Measurements from ENCODE around the gene TRAF3IP1. TPM values are rescaled to one million over a fixed set of nuclear protein-coding genes. Genes with fewer than 3 reads are reported as not detected.
"Not testable (repeated sequence)": the region's sequence is repeated elsewhere in the genome, so short reads cannot be mapped to it uniquely, and the experiment has no call there.

Gene TRAF3IP1
- total and polyA plus RNA-seq, 2 donors (not counting 1 experiment from before 2014, with no cell fraction given), result 3.9 to 9.2 TPM

GRCh38 chr2:238441262-238442114, 121.2 kb downstream of the TRAF3IP1 start:
- peaks cover 12% of the 10 kb centered on the region for H3K4me1 ChIP-seq (ENCODE audit: control insufficient read depth, extremely low read depth, insufficient read depth, low read length)
- no peaks in the 10 kb centered on the region for H3K9me3 ChIP-seq (ENCODE audit: control insufficient read depth, insufficient read depth, low read depth, low read length)
- H3K4me3 ChIP-seq (replicated peaks in 1 of 4; ENCODE audit: control extremely low read depth in 1 of 4, insufficient read depth in 1 of 4, low read depth in 3 of 4, low read length in 4 of 4), result no peak overlapping the region
- H3K79me2 ChIP-seq (ENCODE audit: control insufficient read depth, insufficient read depth, low read length), result peaks cover 76% of the 10 kb centered on the region
- DNase-seq (ENCODE audit: low read depth in 2 of 2), result peak in 1 of 2 donors; percentile 44
- H4K20me1 ChIP-seq (ENCODE audit: control insufficient read depth, extremely low read depth, insufficient read depth, low read length), result no peaks in the 10 kb centered on the region
- peak overlapping the region; percentile 46 for H3K4me2 ChIP-seq (ENCODE audit: extremely low read depth, insufficient read depth, low read length)
- no peaks in the 10 kb centered on the region for H3K27me3 ChIP-seq (ENCODE audit: control insufficient read depth, insufficient read depth, low read length)
- H3K36me3 ChIP-seq (ENCODE audit: control insufficient read depth, insufficient read depth, low read length), result peaks cover 14% of the 10 kb centered on the region
- no peak overlapping the region for H2AFZ ChIP-seq (ENCODE audit: low read length)
- peak overlapping the region; percentile 51 for H3K27ac ChIP-seq (ENCODE audit: insufficient read depth, low read length)
- TF ChIP-seq CTCF (conservative IDR thresholded peaks at IDR 0.05 in 1 of 2, IDR thresholded peaks at IDR 0.05 in 1 of 2; ENCODE audit: low read depth in 1 of 2, low read length in 2 of 2) (no peak), EZH2 (IDR thresholded peaks at IDR 0.05; ENCODE audit: low read length, missing control alignments) (no peak)
- H3K9ac ChIP-seq (ENCODE audit: insufficient read depth, low read length), result no peak overlapping the region

- not testable (repeated sequence) for H2AFZ ChIP-seq (ENCODE audit: low read length); H3K27me3 ChIP-seq (ENCODE audit: control insufficient read depth, insufficient read depth, low read length); H3K27ac ChIP-seq (ENCODE audit: insufficient read depth, low read length); H3K9ac ChIP-seq (ENCODE audit: insufficient read depth, low read length); H3K4me2 ChIP-seq (ENCODE audit: extremely low read depth, insufficient read depth, low read length); H4K20me1 ChIP-seq (ENCODE audit: control insufficient read depth, extremely low read depth, insufficient read depth, low read length); H3K9me3 ChIP-seq (ENCODE audit: control insufficient read depth, insufficient read depth, low read depth, low read length); H3K4me3 ChIP-seq (replicated peaks in 1 of 4; ENCODE audit: control extremely low read depth in 1 of 4, insufficient read depth in 1 of 4, low read depth in 3 of 4, low read length in 4 of 4); DNase-seq (ENCODE audit: low read depth in 2 of 2)
- Histone ChIP-seq H3K4me1 (ENCODE audit: control insufficient read depth, extremely low read depth, insufficient read depth, low read length) (peaks cover 12% of the 10 kb centered on the region), H3K79me2 (ENCODE audit: control insufficient read depth, insufficient read depth, low read length) (peaks cover 81% of the 10 kb centered on the region), H3K36me3 (ENCODE audit: control insufficient read depth, insufficient read depth, low read length) (peaks cover 14% of the 10 kb centered on the region)
These were observed 121.9 kb downstream of the TRAF3IP1 start for GRCh38 chr2:238442257-238442656.

GRCh38 chr2:238444242-238444641, 123.9 kb downstream of the TRAF3IP1 start:
- Histone ChIP-seq H3K79me2 (ENCODE audit: control insufficient read depth, insufficient read depth, low read length) (peaks cover 82% of the 10 kb centered on the region), H3K36me3 (ENCODE audit: control insufficient read depth, insufficient read depth, low read length) (peaks cover 16% of the 10 kb centered on the region), H3K9me3 (ENCODE audit: control insufficient read depth, insufficient read depth, low read depth, low read length) (no peaks in the 10 kb centered on the region), H4K20me1 (ENCODE audit: control insufficient read depth, extremely low read depth, insufficient read depth, low read length) (no peaks in the 10 kb centered on the region), H3K4me1 (ENCODE audit: control insufficient read depth, extremely low read depth, insufficient read depth, low read length) (peaks cover 14% of the 10 kb centered on the region), H2AFZ (ENCODE audit: low read length) (no peak overlapping the region), H3K4me2 (ENCODE audit: extremely low read depth, insufficient read depth, low read length) (no peak overlapping the region), H3K27me3 (ENCODE audit: control insufficient read depth, insufficient read depth, low read length) (no peaks in the 10 kb centered on the region), H3K27ac (ENCODE audit: insufficient read depth, low read length) (no peak overlapping the region), H3K4me3 (replicated peaks in 1 of 4; ENCODE audit: control extremely low read depth in 1 of 4, insufficient read depth in 1 of 4, low read depth in 3 of 4, low read length in 4 of 4) (no peak overlapping the region), H3K9ac (ENCODE audit: insufficient read depth, low read length) (no peak overlapping the region)
- no peak for TF ChIP-seq EZH2 (IDR thresholded peaks at IDR 0.05; ENCODE audit: low read length, missing control alignments)
- TF ChIP-seq CTCF (conservative IDR thresholded peaks at IDR 0.05 in 1 of 2, IDR thresholded peaks at IDR 0.05 in 1 of 2; ENCODE audit: low read depth in 1 of 2, low read length in 2 of 2), result no peak
- DNase-seq (ENCODE audit: low read depth in 2 of 2), result no peak
